SK-N-MC (cell line): ENCODE measurements around the gene CD27.
"Not testable (repeated sequence)": the region's sequence is repeated elsewhere in the genome, so short reads cannot be mapped to it uniquely, and the experiment has no call there.

Source experiments
- EZH2 ChIP-seq: fragments of 200-600 bp; sonication (generic); IDR thresholded peaks from one replicate; pipeline ENCODE4 v1.6.1; 2017; ENCODE audit warnings: antibody characterized with exemption
- FOXP2 ChIP-seq: optimal IDR thresholded peaks from 2 replicates; pipeline ENCODE3; 2011; ENCODE audit warnings: mild to moderate bottlenecking, moderate library complexity; ENCODE audit not compliant: insufficient read depth; ENCODE audit errors: extremely low read length, control extremely low read depth
- POLR2AphosphoS5 ChIP-seq: IDR thresholded peaks from 2 replicates; pipeline ENCODE4 v1.6.1; 2012; ENCODE audit warnings: mild to moderate bottlenecking, low read depth, low read length, borderline replicate concordance

- not testable (repeated sequence) for TF ChIP-seq POLR2AphosphoS5, EZH2, FOXP2
These were observed 33.0 kb downstream of the CD27 start for GRCh38 chr12:6477601-6478377.
